ENCODE measurements around the gene VPS13D. TPM values are rescaled to one million over a fixed set of nuclear protein-coding genes. Genes with fewer than 3 reads are reported as not detected.
A peak's percentile ranks its signal among the peaks of the same experiment; 100 is the strongest.
"Not testable (repeated sequence)": the region's sequence is repeated elsewhere in the genome, so short reads cannot be mapped to it uniquely, and the experiment has no call there.

The VPS13D gene
- total and polyA plus RNA-seq, 2 donors (not counting 3 experiments of a cell fraction or from before 2014, with no cell fraction given) = 13.6 to 48.5 TPM

DNA sequence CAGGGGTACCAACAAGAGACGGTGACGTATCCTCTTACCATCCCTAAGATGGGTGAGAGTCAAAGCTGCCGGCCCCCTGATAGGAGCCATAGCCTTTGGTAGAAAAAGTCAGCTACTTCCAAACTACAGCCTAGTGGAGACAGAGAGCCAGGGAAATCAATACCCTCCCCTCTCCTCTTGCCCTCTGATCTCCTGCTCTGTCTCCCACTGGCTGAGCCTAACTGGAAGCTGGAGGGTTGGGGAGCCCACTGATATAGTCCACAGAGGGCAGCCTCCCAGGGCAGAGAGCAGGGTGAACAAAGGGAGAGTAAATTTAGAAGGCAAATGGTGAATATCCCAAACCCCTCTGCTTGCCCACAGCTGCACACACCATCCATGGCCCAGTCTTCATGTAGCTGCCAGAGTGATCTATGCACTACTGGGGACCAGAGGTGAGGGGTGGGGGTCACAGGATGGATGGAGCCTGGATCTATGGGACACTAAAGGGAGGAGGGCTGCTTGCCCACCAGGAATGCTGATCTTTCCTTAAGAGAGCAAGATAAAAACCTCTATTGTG is 308.2 kb downstream of the VPS13D start:
- intact Hi-C loops (cut with micrococcal nuclease) = no loop called here
- TF ChIP-seq FOS (IDR thresholded peaks at IDR 0.05; ENCODE audit: borderline replicate concordance, insufficient read depth, low read length) = no peak
- TF ChIP-seq GATA2 (IDR thresholded peaks at IDR 0.05; ENCODE audit: insufficient read depth, insufficient read length, low read depth, low read length) = no peak
- TF ChIP-seq EZH2 (IDR thresholded peaks at IDR 0.05; ENCODE audit: borderline replicate concordance, low read depth, low read length, severe bottlenecking) = no peak
- no peak for TF ChIP-seq JUN (IDR thresholded peaks at IDR 0.05; ENCODE audit: borderline replicate concordance, insufficient read depth, insufficient read length, low read depth)
- TF ChIP-seq POLR2A (IDR thresholded peaks at IDR 0.05; ENCODE audit: low read depth, low read length) = no peak
- TF ChIP-seq POLR2AphosphoS5 (IDR thresholded peaks at IDR 0.05; ENCODE audit: insufficient read depth, low read depth, low read length) = no peak
- TF ChIP-seq MAX (IDR thresholded peaks at IDR 0.05; ENCODE audit: insufficient read depth, insufficient read length) = no peak
- TF ChIP-seq MYC (IDR thresholded peaks at IDR 0.05; ENCODE audit: low read depth, low read length) = no peak
- TF ChIP-seq CTCF (IDR thresholded peaks at IDR 0.05; ENCODE audit: extremely low read depth in 1 of 2, insufficient read depth in 1 of 2, low read depth in 1 of 2, low read length in 2 of 2) = no peak
- Histone ChIP-seq H3K9me1 (replicated peaks; ENCODE audit: control insufficient read depth, extremely low read depth, insufficient read depth, low read length) (no peaks in the 10 kb centered on the region), H3K27ac (ENCODE audit: insufficient read depth, low read depth, low read length) (no peak overlapping the region), H3K27me3 (ENCODE audit: control insufficient read depth in 2 of 2, insufficient read depth in 2 of 2, low read length in 2 of 2) (no peaks in the 10 kb centered on the region), H3K79me2 (ENCODE audit: control insufficient read depth, insufficient read depth, low read length) (no peaks in the 10 kb centered on the region), H3K4me1 (ENCODE audit: control insufficient read depth, extremely low read depth, insufficient read depth, low read length) (peaks cover 11% of the 10 kb centered on the region), H3K4me3 (replicated peaks in 1 of 3; ENCODE audit: insufficient read depth in 1 of 3, low read depth in 1 of 3, low read length in 3 of 3) (no peak overlapping the region), H2AFZ (ENCODE audit: low read depth, low read length) (no peak overlapping the region), H3K36me3 (ENCODE audit: control insufficient read depth in 2 of 2, extremely low read depth in 1 of 2, insufficient read depth in 2 of 2, low read length in 2 of 2) (no peaks in the 10 kb centered on the region), H3K9me3 (replicated peaks; ENCODE audit: control insufficient read depth, insufficient read depth, low read length) (no peaks in the 10 kb centered on the region), H4K20me1 (replicated peaks; ENCODE audit: control insufficient read depth, extremely low read depth, insufficient read depth, low read length) (no peaks in the 10 kb centered on the region), H3K9ac (replicated peaks; ENCODE audit: extremely low read depth, insufficient read depth, low read length) (no peak overlapping the region), H3K4me2 (ENCODE audit: insufficient read depth, low read length) (no peak overlapping the region)
- ChIA-PET CTCF (no interaction called here), POLR2A (no interaction called here)
- dilution Hi-C loops (cut with MboI; ENCODE audit: extremely low pct_ligation_motif_present, low sequenced_read_pairs) = no loop called here
- FAIRE-seq = no peak
- BruUV-seq (replicated peaks) = no TSS peak
- no peak for DNase-seq (ENCODE audit: low read depth, low spot score)

GRCh38 chr1:12538536-12538935 is 308.7 kb downstream of the VPS13D start:
- FAIRE-seq = peak; percentile 91

More at GRCh38 chr1:12538536-12538935, 308.7 kb downstream of the VPS13D start:
- H3K9ac ChIP-seq (replicated peaks; ENCODE audit: extremely low read depth, insufficient read depth, low read length); H3K9me3 ChIP-seq (replicated peaks; ENCODE audit: control insufficient read depth, insufficient read depth, low read length); H3K4me2 ChIP-seq (ENCODE audit: insufficient read depth, low read length); H3K36me3 ChIP-seq (ENCODE audit: control insufficient read depth in 2 of 2, extremely low read depth in 1 of 2, insufficient read depth in 2 of 2, low read length in 2 of 2); H3K4me3 ChIP-seq (replicated peaks in 1 of 3; ENCODE audit: insufficient read depth in 1 of 3, low read depth in 1 of 3, low read length in 3 of 3); DNase-seq (ENCODE audit: low read depth, low spot score); H3K27me3 ChIP-seq (ENCODE audit: control insufficient read depth in 2 of 2, insufficient read depth in 2 of 2, low read length in 2 of 2); H2AFZ ChIP-seq (ENCODE audit: low read depth, low read length); BruUV-seq (replicated peaks); dilution Hi-C loops (cut with MboI; ENCODE audit: extremely low pct_ligation_motif_present, low sequenced_read_pairs); intact Hi-C loops (cut with micrococcal nuclease); H3K9me1 ChIP-seq (replicated peaks; ENCODE audit: control insufficient read depth, extremely low read depth, insufficient read depth, low read length); CTCF ChIA-PET; H3K27ac ChIP-seq (ENCODE audit: insufficient read depth, low read depth, low read length); H4K20me1 ChIP-seq (replicated peaks; ENCODE audit: control insufficient read depth, extremely low read depth, insufficient read depth, low read length); H3K79me2 ChIP-seq (ENCODE audit: control insufficient read depth, insufficient read depth, low read length): not testable (repeated sequence)
- H3K4me1 ChIP-seq (ENCODE audit: control insufficient read depth, extremely low read depth, insufficient read depth, low read length) = peaks cover 11% of the 10 kb centered on the region
- POLR2A ChIA-PET = interaction anchor here (0.5 kb wide), 1 partner anchor 166 kb away, joined by 3 read pairs; no protein-coding TSS in a partner anchor

Measured in endothelial cell of umbilical vein (primary cell).